H1 (cell line): ENCODE data around the gene CTNND2. TPM values are rescaled to one million over a fixed set of nuclear protein-coding genes. Genes with fewer than 3 reads are reported as not detected.

Source experiments
- CTCF ChIA-PET: fragments of 300-600 bp; sonication (Branson Sonifier 250); formaldehyde crosslinking; loops from one replicate; lab custom pipeline; 2021; ENCODE audit not compliant: partially characterized antibody; lab: Charles Lee
- POLR2A ChIA-PET: fragments of 300-600 bp; sonication (Branson Sonifier 250); formaldehyde crosslinking; loops from one replicate; lab custom pipeline; 2021; ENCODE audit warnings: inconsistent platforms; ENCODE audit not compliant: partially characterized antibody; lab: Charles Lee
- DNase-seq, 2 experiments: peaks; one replicate each; pipeline versions ENCODE4 v3.0.0 to v3.0.0-alpha.2; 2010 to 2022; ENCODE audit warnings: low spot score in 2 of 2, low read depth in 1 of 2, mixed read lengths in 1 of 2
- FAIRE-seq: peaks from 2 replicates; lab custom pipeline; 2011; peaks lifted over from hg19 to GRCh38; lab: Jason Lieb, UNC
- H2AFZ ChIP-seq: 2 replicates; pipeline ENCODE4 v1.8.1; 2012; ENCODE audit warnings: low read length, inconsistent platforms
- H2AK5ac ChIP-seq: 2 replicates; pipeline ENCODE4 v1.6.1; 2013; ENCODE audit warnings: low read depth, low read length
- H2BK120ac ChIP-seq: replicated peaks from 2 replicates; pipeline ENCODE3; 2013; ENCODE audit warnings: low read depth, low read length, inconsistent platforms
- H2BK12ac ChIP-seq: 2 replicates; pipeline ENCODE4 v1.6.1; 2013; ENCODE audit warnings: low read depth, low read length
- H2BK15ac ChIP-seq: 2 replicates; pipeline ENCODE4 v1.6.1; 2013; ENCODE audit warnings: low read length
- H2BK20ac ChIP-seq: 2 replicates; pipeline ENCODE4 v1.6.1; 2013; ENCODE audit warnings: low read length
- H2BK5ac ChIP-seq: 2 replicates; pipeline ENCODE4 v1.6.1; 2013; ENCODE audit warnings: low read depth, low read length
- H3K14ac ChIP-seq: 2 replicates; pipeline ENCODE4 v1.6.1; 2013; ENCODE audit warnings: inconsistent platforms; ENCODE audit not compliant: insufficient read length
- H3K18ac ChIP-seq: 2 replicates; pipeline ENCODE4 v1.6.1; 2013; ENCODE audit warnings: low read length; ENCODE audit errors: extremely low read depth
- H3K23ac ChIP-seq: 2 replicates; pipeline ENCODE4 v1.6.1; 2013; ENCODE audit warnings: inconsistent platforms; ENCODE audit not compliant: insufficient read length
- H3K23me2 ChIP-seq: 2 replicates; pipeline ENCODE4 v1.6.1; 2013; ENCODE audit warnings: low read depth, low read length
- H3K27ac ChIP-seq: 2 replicates; pipeline ENCODE4 v1.6.1; 2011; ENCODE audit warnings: low read depth, low read length, inconsistent platforms
- H3K27me3 ChIP-seq, 4 experiments: replicated peaks in 1 of 4; 1 replicate in 1 of 4; 2 replicates in 3 of 4; pipeline versions ENCODE4 v1.6.1 to v1.8.1; 2011 to 2013; ENCODE audit warnings: low read length in 3 of 4, mild to moderate bottlenecking in 3 of 4, inconsistent platforms in 2 of 4, mixed read lengths in 2 of 4, moderate library complexity in 1 of 4; ENCODE audit not compliant: control insufficient read depth in 3 of 4, insufficient read depth in 3 of 4; ENCODE audit errors: extremely low read depth in 1 of 4
- H3K36me3 ChIP-seq, 4 experiments: 2 replicates each; pipeline versions ENCODE4 v1.6.1 to v1.8.1; 2011 to 2013; ENCODE audit warnings: mild to moderate bottlenecking in 4 of 4, low read length in 3 of 4, moderate library complexity in 2 of 4, control low read depth in 1 of 4, inconsistent platforms in 1 of 4; ENCODE audit not compliant: insufficient read depth in 4 of 4, control insufficient read depth in 2 of 4
- H3K4ac ChIP-seq: replicated peaks from 2 replicates; pipeline ENCODE3; 2013; ENCODE audit warnings: low read length, low read depth, mixed read lengths, inconsistent platforms; ENCODE audit not compliant: insufficient read length
- H3K4me1 ChIP-seq, 4 experiments: replicated peaks in 1 of 4; 1 replicate in 1 of 4; 2 replicates in 3 of 4; pipeline versions ENCODE4 v1.6.1 to v1.8.1; 2011 to 2013; ENCODE audit warnings: low read length in 3 of 4, inconsistent platforms in 2 of 4, mixed read lengths in 1 of 4; ENCODE audit not compliant: insufficient read depth in 4 of 4, control insufficient read depth in 3 of 4
- H3K4me2 ChIP-seq, 2 experiments: 2 replicates each; pipeline versions ENCODE4 v1.6.1 to v1.8.1; 2011 to 2013; ENCODE audit warnings: low read depth in 2 of 2, low read length in 2 of 2, control low read depth in 1 of 2, inconsistent platforms in 1 of 2, mild to moderate bottlenecking in 1 of 2; ENCODE audit not compliant: insufficient read depth in 1 of 2
- H3K4me3 ChIP-seq, 4 experiments: fragments of 200-600, 300-600 bp in 1 of 4; sonication (generic), shearing (Covaris generic), sonication (Bioruptor Twin) in 1 of 4; 2 replicates each; pipeline versions ENCODE4 v1.5.1 to v1.8.1; 2011 to 2016; ENCODE audit warnings: low read length in 4 of 4, low read depth in 3 of 4, control low read depth in 2 of 4, inconsistent platforms in 2 of 4, mild to moderate bottlenecking in 2 of 4, mixed read lengths in 1 of 4, moderate library complexity in 1 of 4; ENCODE audit not compliant: insufficient read depth in 2 of 4; ENCODE audit errors: extremely low read depth in 1 of 4
- H3K56ac ChIP-seq: replicated peaks from 2 replicates; pipeline ENCODE3; 2013; ENCODE audit warnings: low read depth, mild to moderate bottlenecking, mixed read lengths, low read length, inconsistent platforms; ENCODE audit not compliant: insufficient read length
- H3K79me1 ChIP-seq: 2 replicates; pipeline ENCODE4 v1.6.1; 2013; ENCODE audit warnings: low read depth, low read length, control low read depth
- H3K79me2 ChIP-seq, 2 experiments: 2 replicates each; pipeline versions ENCODE4 v1.6.1 to v1.8.1; 2012 to 2013; ENCODE audit warnings: low read length in 2 of 2, mild to moderate bottlenecking in 2 of 2, inconsistent platforms in 1 of 2; ENCODE audit not compliant: insufficient read depth in 2 of 2, control insufficient read depth in 1 of 2
- H3K9ac ChIP-seq, 4 experiments: replicated peaks in 1 of 4; 1 replicate in 1 of 4; 2 replicates in 3 of 4; pipeline versions ENCODE4 v1.6.1 to v1.8.1; 2011 to 2013; ENCODE audit warnings: low read depth in 3 of 4, low read length in 3 of 4, control low read depth in 2 of 4, mild to moderate bottlenecking in 2 of 4, moderate library complexity in 2 of 4, inconsistent platforms in 1 of 4; ENCODE audit errors: extremely low read depth in 1 of 4
- H3K9me3 ChIP-seq, 2 experiments: 2 replicates each; pipeline versions ENCODE4 v1.6.1 to v1.8.1; 2012 to 2013; ENCODE audit warnings: mild to moderate bottlenecking in 2 of 2, moderate library complexity in 2 of 2, control low read depth in 1 of 2, inconsistent platforms in 1 of 2, low read depth in 1 of 2, low read length in 1 of 2, mixed read lengths in 1 of 2; ENCODE audit not compliant: insufficient read depth in 2 of 2
- H4K20me1 ChIP-seq, 2 experiments: replicated peaks in 1 of 2; 2 replicates each; pipeline versions ENCODE3 to v1.8.1; 2011 to 2013; ENCODE audit warnings: inconsistent platforms in 2 of 2, low read length in 2 of 2, mild to moderate bottlenecking in 1 of 2; ENCODE audit not compliant: insufficient read depth in 2 of 2, control insufficient read depth in 1 of 2
- H4K5ac ChIP-seq: 2 replicates; pipeline ENCODE4 v1.6.1; 2013; ENCODE audit warnings: low read length, low read depth, mixed read lengths, inconsistent platforms; ENCODE audit not compliant: insufficient read length
- H4K8ac ChIP-seq: 2 replicates; pipeline ENCODE4 v1.8.0; 2013; ENCODE audit warnings: mild to moderate bottlenecking, moderate library complexity, low read length, inconsistent platforms; ENCODE audit not compliant: insufficient read depth; ENCODE audit errors: extremely low read depth
- H4K91ac ChIP-seq: replicated peaks from 2 replicates; pipeline ENCODE3; 2013; ENCODE audit warnings: low read length, mixed read lengths, inconsistent platforms; ENCODE audit not compliant: insufficient read length
- CTCF ChIP-seq, 3 experiments: IDR thresholded peaks; 1 replicate in 2 of 3; 2 replicates in 1 of 3; pipeline versions ENCODE4 v1.5.1 to v1.6.1; 2011; ENCODE audit warnings: low read length in 3 of 3, mild to moderate bottlenecking in 3 of 3, inconsistent platforms in 2 of 3, low read depth in 1 of 3, moderate library complexity in 1 of 3; ENCODE audit not compliant: insufficient read depth in 1 of 3; ENCODE audit errors: control extremely low read depth in 1 of 3
- WGBS, 2 experiments: shearing (Covaris generic) in 1 of 2; methylation state at CpG; one replicate each; pipeline versions ENCODE4 v1.1.6 to v1.1.7; 2013 to 2015; ENCODE audit warnings: low lambda C conversion rate in 2 of 2, mixed read lengths in 2 of 2, inconsistent platforms in 1 of 2, low coverage in 1 of 2, missing lambda C conversion rate in 1 of 2; ENCODE audit not compliant: insufficient replicate concordance in 2 of 2, insufficient coverage in 1 of 2, insufficient read length in 1 of 2; ENCODE audit errors: extremely low coverage in 1 of 2, missing lambda C conversion rate in 1 of 2; 5-methylcytosine and 5-hydroxymethylcytosine counted together
- polyA plus RNA-seq, 7 experiments: library from polyadenylated mRNA; depleted of rRNA in 3 of 7; stranded (reverse) in 5 of 7; unstranded in 2 of 7; fragments of >200 nt in 5 of 7; fragments of 200-250 nt in 2 of 7; gene quantifications; 1 replicate in 5 of 7; 2 replicates in 1 of 7; 4 replicates in 1 of 7; pipeline versions ENCODE4 v1.2.1 to v1.2.3, GENCODE V29; 2011 to 2013; ENCODE audit warnings: missing spikeins in 2 of 7, mixed read lengths in 2 of 7
- total RNA-seq: library from RNA; stranded (reverse); fragmentation: NEBNext Ultra II Directional; extraction: Animal tissue kit (Norgen Biotek cat#: 25700); gene quantifications from 2 replicates; pipeline ENCODE4 v1.2.1, GENCODE V29; 2021

The CTNND2 gene
- total and polyA plus RNA-seq, 2 of the 8 experiments (the other 6 are each of a cell fraction or from before 2014, with no cell fraction given), result 7.4 to 14.2 TPM

DNA sequence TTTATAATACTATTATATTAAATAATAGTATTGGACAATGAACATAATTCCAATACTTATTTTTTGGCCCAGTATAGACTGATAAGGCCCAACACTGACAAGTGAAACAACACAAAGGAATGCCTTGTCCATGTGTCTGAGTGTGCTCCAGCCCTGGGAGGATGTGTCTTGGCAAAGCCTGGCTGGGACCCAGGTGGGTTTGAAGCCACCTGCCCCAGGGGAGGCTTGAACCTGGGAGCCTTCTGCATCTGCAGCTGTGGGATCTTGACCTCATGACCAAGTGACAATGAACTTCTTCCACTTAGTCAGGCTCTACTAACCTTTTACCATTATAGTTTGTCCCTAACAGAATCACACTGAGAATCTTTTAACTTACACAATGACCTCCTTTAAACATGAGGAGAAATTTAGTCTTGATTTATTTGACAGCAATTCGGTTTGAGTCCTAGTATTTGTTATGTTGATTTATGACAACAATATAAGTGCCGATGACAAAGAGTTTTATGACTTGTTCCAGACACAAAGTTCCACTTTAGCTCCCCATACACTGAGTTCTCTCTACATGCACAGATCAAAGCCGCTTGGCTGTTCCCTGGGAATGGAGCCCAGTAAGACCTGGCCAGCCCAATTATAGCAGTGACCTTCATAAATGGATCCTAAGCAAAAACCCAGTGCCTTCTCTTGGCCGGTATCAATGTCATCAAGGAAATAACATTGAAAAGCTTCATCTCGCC lies 294.5 kb downstream of the CTNND2 start:
- 97% methylated on average over 5 of the region's 5 CpGs; no CpG with 5 or more reads in 1 of the 2 experiments for WGBS, 2 experiments

More for the DNA sequence above, 294.5 kb downstream of the CTNND2 start:
- FAIRE-seq (no peak), DNase-seq (no peak)
- CTCF ChIA-PET, result interaction anchor here (0.6 to 1.1 kb wide), 2 partner anchors 10 to 21 kb away, joined by 3 read pairs; no protein-coding TSS in a partner anchor
- H4K91ac ChIP-seq, result no peak overlapping the region
- no peak overlapping the region for H3K14ac ChIP-seq
- H3K9me3 ChIP-seq, result no peaks in the 10 kb centered on the region
- no peaks in the 10 kb centered on the region for H3K79me2 ChIP-seq
- no peak overlapping the region for H2AFZ ChIP-seq
- no peak overlapping the region for H3K27ac ChIP-seq
- H2BK5ac ChIP-seq, result no peak overlapping the region
- no peaks in the 10 kb centered on the region for H3K23me2 ChIP-seq
- POLR2A ChIA-PET, result no interaction called here
- no peak overlapping the region for H2BK20ac ChIP-seq
- H2BK12ac ChIP-seq, result no peak overlapping the region
- no peak overlapping the region for H4K5ac ChIP-seq
- H3K4ac ChIP-seq, result no peak overlapping the region
- H3K23ac ChIP-seq, result no peak overlapping the region
- no peaks in the 10 kb centered on the region for H3K4me1 ChIP-seq
- no peaks in the 10 kb centered on the region for H3K27me3 ChIP-seq
- H2BK15ac ChIP-seq, result no peak overlapping the region
- no peak overlapping the region for H3K56ac ChIP-seq
- no peaks in the 10 kb centered on the region for H3K36me3 ChIP-seq
- H4K20me1 ChIP-seq, result no peaks in the 10 kb centered on the region
- TF ChIP-seq CTCF (IDR thresholded peaks at IDR 0.05; ENCODE audit: control extremely low read depth in 1 of 3, insufficient read depth in 1 of 3, low read depth in 1 of 3, low read length in 3 of 3), result no peak
- TF ChIP-seq, all 59 proteins: peak for 0
- no peaks in the 10 kb centered on the region for H3K79me1 ChIP-seq
- no peak overlapping the region for H3K4me2 ChIP-seq
- H3K4me3 ChIP-seq, result no peak overlapping the region
- H4K8ac ChIP-seq, result no peak overlapping the region
- H3K18ac ChIP-seq, result no peak overlapping the region
- H3K9ac ChIP-seq, result no peak overlapping the region
- no peak overlapping the region for H2BK120ac ChIP-seq
- H2AK5ac ChIP-seq, result no peak overlapping the region
